Fibroblast of peridontal ligament (primary cell): ENCODE results near the gene SLC35A3.
A peak's percentile ranks its signal among the peaks of the same experiment; 100 is the strongest.
"Not testable (repeated sequence)": the region's sequence is repeated elsewhere in the genome, so short reads cannot be mapped to it uniquely, and the experiment has no call there.

Source experiments
- DNase-seq: peaks from one replicate; pipeline ENCODE4 v3.0.0-alpha.2; 2010; ENCODE audit errors: extremely low read depth

Gene SLC35A3

DNA sequence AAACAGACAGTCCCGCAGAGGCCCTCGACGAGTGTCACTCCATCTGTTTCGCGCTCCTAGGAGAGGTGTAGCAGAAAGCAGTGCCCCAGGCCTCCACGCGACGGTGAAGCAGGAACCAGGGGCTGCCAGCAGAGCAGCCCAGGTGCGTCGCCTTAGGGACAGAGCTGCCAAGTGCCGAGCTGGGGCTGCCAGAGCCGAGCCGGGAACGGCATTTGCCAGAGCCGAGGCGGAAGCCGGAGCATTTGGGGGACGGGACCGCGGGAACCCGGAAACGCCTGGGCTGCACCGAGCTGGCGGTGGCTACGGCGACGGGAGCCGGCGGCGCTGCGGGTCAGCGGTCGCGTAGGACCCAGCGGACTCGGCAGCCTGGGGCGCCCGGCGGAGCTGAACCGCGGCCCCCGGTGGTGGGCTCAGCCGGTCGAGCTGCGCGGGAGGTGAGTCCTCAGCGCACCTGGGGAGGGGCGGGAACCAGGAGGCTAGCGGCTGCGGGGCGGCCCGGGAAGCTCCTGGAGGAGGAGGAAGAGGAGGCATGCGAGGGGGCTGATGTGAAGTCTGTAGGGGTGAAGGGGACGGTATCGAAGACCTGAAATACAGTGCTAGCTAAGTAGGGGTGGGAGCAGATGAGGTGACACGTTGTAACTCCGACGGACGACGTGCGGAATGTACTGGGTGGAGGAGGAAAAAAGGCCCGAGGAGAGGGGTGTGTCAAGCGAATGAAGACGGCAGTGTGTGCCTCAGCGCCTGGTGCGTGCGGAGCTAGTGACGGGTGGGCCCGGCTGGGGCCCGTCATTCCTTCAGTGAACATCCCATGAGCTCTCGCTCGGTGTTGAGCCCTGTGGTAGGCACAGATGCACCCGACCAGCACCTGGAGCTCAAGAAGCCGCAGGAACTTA is at the start of gene SLC35A3:
TSS of gene SLC35A3 (plus strand) at position 268 of the 893 bp plus-strand sequence. CDS start 23,559 bp downstream, outside the sequence.
- DNase-seq = peak; percentile 59

DNA sequence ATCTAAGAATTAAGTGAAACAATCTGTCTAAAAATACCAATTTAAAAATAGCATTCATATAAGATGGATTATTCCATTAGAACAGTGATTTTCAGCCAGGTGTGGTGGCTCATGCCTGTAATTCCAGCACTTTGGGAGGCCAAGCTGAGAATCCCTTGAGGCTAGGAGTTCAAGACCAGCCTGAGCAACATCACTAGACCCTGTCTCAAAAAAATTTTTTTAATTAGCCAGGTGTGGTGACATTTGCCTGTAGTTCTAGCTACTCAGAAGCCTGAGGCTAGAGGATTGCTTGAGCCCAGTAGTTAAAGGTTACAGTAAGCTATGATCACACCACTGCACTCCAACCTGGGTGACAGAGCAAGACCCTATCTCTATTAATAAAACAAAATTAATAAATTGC is 35.0 kb upstream of the SLC35A3 start:
- DNase-seq = no peak

DNA sequence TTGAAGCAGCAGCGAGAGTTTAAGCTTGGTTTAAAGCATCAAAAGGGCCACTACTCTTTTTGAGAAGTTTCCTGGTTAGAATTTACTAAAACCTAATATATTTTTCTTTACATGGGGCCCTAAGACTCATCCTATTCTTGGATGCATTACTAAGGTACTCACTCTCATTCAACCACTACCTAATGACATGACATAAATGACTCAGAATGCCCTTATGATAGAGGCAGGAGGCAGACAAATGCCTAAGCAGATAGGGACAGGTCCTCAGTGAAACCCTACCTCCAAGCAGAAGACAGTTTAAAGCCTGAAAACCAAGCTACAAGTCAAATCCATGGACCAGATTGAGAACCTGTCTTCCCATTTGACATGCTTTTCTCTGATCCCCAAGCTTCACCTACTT is 34.3 kb upstream of the SLC35A3 start:
- DNase-seq = no peak

DNA sequence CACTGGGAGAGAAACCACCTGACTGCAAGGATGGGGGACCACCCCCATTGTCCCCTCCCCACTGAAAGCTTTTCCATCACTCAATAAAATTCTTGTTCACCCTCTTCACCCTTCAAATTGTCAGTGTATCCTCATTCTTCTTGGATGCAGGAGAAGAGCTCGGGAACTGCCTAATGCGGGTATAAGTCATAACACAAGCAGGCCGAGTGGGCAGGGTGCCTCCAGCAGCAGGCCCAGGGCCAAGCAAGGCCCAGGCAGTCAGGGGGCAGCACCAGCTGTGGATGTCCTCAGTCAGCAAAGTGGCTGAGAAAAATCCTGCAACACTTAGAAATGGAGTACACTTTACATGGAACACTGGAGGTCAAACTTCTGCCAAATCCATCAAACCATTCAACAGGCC is 33.7 kb upstream of the SLC35A3 start:
- no peak for DNase-seq

DNA sequence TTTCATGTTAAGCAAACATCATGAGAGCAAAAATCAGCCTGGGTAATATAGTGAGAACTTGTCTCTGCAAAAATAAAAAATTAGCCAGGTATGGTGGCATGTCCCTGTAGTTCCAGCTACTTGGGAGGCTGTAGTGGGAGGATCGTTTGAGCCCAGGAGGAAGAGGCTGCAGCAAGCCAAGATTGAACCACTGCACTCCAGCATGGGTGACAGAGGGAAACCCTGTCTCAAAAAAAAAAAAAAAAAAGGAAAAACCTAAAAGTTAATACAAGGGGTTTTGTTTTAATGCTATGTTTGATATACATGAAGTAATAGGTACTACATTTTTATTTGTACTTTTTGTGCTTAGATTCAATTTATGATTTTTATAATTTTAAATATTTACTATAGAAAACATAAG is 27.1 kb upstream of the SLC35A3 start:
- no peak for DNase-seq

DNA sequence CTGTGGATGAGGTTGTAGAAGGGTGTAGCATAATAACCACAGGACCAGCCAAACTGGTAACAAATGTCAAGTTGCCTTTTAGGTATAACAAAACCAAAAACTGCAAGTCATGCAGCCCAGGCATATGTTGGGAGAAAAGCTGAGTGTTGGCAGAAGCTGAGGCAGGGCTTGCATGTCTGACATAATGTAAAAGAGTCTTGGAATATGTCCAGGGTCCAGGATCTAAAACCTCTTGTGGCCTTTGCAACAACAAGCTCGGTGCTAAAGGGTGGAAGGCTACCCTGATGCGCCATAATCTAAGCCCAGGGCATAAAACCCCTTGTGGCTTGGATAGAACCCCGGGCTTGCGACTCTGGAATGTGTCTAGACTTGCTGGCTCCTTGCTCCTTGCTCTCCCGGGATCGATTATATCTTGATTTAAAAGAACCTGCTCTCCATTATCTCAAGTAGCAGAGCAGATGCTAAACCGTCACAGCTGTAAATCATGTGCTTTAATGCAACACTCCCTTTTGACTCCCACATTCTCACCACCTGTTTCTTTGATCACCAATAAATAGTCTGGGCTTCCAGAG is 26.5 kb upstream of the SLC35A3 start:
- DNase-seq = peak; percentile 97

DNA sequence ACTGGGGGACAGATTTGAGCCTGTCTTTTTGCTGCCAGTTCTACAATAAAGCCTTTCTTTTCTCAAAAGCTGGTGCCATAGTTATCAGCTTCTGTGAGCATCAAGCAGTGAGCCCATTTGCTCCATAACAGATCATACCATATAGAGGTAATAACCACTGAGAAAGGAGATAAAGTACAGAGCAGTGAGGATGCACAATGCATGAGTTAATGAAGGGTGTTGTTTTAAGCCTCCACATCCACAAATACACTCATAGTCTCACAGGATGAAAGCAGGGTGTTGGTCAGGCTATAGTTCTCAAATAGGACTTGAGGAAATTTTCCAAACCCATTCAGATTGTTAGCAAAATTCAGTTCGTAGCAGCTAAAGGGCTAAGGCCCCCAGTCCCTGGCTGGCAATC is 25.6 kb upstream of the SLC35A3 start:
- no peak for DNase-seq

DNA sequence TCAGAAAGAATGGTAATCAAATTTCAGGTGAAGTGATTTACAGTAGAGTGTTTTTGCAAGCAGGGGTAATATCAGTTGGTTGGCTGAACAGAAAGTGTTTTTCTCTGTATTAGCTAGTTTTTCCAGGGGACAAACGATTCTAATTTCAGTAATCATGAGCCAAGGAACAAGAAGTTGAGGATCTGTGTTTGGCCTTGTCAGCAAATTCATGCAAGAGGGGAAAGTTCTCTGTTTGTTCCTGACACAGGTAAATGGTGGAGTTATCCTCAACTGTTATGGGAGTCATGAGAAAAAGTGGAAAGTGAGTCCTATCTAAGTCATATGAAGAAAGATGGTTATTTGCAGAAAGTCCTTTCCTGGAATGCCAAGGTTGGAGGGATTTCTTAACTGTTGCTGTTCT is 24.6 kb upstream of the SLC35A3 start:
- DNase-seq = no peak

DNA sequence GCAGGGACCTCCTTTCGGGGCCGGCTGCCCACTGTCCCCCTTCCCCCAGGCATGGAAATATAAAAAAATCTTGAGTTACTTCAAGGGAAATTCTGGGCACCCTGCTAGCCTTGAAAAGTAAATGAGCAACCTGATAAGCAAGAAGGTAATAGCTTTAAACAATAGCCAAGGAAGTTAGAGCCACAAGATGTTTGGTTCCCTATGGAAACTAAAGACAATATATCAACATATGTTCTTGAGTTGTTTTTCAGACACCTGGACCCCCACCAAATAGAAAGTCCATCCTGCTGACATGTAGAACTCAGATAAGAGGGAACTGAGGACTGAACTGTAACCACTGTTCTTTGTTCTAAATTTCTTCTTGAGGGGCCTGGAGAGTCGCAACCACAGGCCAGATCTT is 19.3 kb upstream of the SLC35A3 start:
- no peak for DNase-seq

DNA sequence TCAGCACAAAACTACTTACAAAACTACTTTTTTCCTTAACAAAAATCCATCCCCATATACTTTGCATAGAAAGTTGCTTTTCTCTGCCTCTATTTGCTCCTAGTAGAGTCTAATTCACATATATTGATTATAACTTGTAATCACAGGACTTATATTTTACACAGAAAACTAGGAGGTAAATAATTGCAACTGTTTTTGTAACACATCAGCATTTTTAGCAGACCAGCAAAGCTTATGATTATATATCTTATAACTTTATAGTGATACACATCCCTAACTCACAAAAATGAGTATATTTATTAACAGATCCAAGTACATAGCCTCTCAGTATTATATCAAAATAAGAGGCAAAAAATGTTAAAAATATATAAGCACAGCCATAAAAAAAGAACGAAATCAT is 17.3 kb upstream of the SLC35A3 start:
- no peak for DNase-seq

DNA sequence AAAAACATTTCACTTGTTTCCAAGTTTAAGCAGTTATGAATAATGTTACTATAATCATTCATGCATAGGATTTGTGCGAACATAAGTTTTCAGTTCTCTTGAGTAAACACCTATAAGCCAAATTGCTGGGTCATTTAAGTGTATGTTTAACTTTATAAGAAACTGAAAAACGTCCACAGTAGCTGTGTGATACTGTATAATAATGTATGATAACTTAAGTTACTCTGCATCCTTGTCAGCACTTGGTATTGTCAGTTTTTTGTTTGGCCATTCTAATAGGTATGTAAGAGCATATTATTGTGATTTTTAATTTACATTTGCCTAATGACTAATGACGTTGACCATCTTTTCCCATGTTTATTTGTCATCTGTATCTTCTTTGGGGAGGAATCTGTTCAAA is 14.4 kb upstream of the SLC35A3 start:
- DNase-seq = no peak

DNA sequence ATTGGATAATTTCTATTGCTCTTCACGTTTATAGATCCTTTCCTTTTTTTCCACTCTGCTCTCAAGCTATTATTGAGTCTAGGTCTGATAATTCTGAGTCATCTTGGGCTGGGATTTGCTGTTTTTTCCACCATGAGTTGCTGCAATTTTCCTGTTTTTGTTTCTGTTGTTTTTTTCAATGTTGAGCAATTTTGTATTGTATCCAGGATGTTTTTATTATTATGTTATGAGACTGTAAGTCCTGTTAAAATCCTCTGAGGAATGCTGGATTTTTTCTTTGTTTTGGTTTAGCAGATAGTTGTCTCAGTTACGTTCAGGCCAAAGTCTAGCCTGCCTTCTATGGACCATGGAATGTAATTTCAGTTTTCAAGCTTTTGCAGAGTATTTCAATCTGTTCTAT is 13.0 kb upstream of the SLC35A3 start:
- peak; percentile 46 for DNase-seq

DNA sequence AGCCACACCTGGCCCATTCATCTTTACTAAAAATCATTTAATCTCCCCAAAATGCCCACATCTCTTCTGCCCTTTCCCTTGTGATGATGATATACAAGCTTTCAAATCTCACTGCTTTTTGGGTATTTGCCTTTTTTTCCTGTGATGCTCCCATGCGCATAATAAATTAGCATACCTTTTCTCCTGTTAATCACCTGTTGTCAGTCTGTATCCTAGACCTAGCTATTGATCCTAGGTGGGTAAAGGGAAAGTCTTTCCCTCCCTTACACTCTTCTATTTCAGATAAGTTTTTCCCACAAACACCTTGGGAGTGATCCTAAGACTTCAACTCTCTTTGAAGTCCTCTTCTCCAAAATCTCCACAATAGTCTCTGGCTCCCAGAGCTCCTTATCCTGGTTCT is 12.0 kb upstream of the SLC35A3 start:
- no peak for DNase-seq

DNA sequence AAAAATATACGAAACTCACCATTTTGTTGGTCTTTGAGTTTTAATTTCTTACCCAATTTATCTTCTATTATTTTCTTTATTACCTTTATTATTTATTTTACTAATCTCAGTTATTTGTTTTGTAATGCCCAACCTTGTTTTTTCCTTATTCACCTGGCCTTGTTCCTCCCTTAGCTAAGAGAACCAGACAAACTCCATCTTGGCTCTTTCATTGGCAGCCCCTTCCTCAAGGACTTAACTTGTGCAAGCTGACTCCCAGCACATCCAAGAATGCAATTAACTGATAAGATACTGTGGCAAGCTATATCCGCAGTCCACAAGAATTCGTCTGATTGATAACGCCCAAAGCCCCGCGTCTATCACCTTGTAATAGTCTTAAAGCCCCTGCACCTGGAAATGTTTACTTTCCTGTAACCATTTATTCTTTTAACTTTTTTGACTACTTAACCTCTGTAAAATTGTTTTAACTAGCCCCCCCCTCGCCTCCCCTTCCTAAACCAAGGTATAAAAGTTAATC is 10.5 kb upstream of the SLC35A3 start:
- not testable (repeated sequence) for DNase-seq

DNA sequence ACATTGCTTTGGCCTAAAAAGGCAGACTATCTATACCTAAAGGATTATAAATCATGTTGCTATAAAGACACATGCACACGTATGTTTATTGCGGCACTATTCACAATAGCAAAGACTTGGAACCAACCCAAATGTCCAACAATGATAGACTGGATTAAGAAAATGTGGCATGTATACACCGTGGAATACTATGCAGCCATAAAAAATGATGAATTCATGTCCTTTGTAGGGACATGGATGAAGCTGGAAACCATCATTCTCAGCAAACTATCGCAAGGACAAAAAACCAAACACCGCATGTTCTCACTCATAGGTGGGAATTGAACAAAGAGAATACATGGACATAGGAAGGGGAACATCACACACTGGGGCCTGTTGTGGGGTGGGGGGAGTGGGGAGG is 9.5 kb upstream of the SLC35A3 start:
- not testable (repeated sequence) for DNase-seq

DNA sequence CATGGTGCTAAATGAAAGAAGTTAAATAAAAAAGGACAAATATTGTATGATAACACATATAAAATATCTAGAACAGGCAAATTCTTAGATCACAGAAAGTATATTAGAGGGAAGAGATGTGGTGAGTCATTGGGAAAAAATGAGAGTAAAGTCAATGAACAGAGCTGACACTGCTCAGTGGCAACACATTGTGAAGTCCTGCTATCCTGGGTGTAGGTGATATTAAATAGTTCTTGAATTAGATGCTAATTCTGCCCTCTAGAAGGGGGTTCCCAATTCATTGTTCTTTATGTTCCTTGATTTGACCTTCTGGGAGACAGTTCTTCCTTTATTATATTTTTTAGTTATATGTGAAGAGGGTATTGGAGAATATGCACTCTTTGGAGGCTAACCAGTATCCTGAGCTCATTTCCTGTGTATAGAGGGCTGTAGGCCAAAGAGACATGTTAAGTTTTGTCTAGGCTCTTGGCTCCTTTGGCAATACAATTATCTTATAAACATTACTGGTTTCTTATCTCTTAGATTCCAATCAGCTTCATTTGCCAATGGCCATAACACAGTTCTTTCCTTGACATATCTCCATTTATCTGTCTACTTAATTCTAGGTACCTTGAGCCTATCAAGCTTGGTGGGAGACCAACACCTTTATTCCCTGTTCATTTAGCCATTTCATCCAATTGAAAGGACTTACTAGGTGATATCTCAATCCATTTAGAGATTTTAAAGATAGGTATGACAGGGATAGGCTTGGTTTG is 6.6 kb upstream of the SLC35A3 start:
- DNase-seq = peak; percentile 44

DNA sequence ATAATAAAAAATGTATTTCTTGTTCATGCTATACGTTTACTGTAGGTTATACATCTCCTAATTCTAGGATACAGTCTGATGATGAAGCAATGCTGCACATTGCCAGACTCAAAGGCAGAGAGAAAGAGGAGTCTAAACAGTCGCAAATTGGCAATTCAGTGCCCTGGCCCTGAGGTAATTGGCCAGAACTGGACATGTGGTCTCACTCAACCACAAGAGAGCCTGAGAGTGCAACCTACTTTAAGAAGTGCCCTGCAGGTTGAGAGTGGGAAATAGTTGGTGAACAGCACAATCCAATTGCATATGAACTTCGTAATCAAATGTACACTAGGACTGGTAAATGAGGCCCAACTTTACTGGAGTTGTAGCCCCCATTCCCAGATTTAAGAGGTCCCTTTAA is 5.0 kb upstream of the SLC35A3 start:
- no peak for DNase-seq

DNA sequence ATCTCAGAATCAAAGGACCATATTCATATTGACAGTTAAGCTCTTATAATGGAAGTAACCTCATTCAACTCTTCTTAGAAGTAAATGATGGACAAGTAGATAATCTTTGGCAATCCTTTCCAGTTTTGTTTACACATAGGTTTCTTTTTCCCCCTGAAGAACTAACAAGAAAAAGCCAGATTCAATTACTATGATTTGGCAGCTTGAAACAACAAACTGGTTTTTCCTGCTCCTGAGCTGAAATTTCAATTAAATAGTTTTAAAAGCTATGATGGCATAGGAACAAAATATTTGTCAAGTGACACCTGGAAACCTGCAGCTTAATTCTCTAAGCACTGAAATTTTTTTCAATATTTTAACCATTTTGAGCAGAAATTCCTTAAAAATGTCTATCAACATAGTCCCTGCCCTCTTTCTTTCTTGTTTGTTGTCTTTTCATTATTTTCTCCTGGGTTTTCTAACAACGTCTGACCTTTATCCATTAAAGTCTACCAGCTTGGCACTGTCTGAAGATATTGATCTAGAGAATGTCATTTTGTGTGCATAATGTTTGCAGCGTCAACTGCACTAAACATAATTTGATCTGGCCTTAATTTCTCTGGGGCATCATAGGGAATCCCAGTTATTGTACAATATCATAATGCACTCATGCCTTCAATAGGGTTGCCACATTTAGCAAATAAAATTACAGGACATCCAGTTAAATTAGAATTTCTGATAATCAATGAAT is 4.0 kb upstream of the SLC35A3 start:
- DNase-seq = no peak

DNA sequence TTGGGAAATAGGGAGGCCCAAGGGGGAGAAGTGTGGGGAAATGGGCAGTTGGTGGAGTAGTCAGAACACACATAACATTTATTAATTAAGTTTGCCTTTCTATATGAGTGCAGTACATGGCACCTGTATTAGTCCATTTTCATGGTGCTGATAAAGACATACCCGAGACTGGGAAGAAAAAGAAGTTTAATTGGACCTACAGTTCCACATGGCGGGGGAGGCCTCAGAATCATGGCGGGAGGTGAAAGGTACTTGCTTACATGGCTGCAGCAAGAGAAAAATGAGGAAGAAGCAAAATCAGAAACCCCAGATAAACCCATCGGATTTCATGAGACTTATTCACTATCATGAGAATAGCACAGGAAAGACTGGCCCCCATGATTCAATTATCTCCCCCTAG is 1.6 kb upstream of the SLC35A3 start:
- DNase-seq = no peak

DNA sequence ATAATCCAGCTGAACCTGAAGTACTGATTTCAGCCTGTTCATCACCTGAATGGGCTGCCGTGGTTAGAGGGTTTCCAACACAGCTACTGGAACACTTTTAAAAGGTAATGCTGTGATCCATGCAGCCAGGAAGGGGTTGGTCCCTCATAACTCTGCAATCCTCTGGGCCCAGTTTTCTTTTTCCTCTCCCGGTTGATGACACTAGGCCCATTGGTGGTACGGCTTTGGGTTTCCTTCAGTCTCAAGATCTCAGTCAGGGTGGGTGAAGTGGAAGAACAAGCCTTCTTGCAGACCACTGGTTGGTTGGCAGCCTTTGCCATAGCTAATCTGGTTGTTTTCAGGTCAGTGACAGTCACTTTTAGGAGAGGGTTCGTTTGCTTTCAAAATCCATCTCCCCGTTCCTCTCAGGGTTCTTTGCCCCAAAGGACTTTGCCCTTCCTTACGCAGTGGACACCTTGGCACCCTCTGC is 502 bp upstream of the SLC35A3 start:
- peak; percentile 29 for DNase-seq

DNA sequence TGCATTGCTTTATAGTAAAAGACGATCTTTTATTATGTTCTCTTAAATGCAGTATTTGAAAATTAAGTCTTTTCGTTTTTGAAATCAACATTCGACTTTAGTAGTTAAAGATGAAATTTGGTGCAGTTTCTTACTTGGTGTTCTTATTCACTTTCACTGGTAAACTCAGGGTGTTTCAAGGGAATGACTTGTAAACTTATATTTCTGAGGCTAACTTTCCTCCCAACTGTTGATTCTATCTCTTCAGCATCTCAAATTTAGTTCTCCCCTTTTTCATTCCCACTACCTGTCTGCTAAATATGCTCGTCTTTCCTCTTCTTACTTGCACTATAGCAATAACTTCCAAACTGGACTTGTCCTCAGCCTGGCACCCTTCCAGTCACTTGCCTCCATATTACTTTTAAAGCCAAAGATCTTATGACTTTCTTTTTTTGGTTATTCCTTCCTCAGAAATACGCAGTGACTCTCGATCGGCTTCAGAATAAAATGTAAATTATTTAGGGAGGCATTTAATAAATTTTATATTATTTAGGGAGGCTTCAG is 988 bp downstream of the SLC35A3 start:
- peak; percentile 20 for DNase-seq
